ENCODE results near the gene PCDHGA5.
"Not testable (repeated sequence)": the region's sequence is repeated elsewhere in the genome, so short reads cannot be mapped to it uniquely, and the experiment has no call there.

Gene PCDHGA5

DNA sequence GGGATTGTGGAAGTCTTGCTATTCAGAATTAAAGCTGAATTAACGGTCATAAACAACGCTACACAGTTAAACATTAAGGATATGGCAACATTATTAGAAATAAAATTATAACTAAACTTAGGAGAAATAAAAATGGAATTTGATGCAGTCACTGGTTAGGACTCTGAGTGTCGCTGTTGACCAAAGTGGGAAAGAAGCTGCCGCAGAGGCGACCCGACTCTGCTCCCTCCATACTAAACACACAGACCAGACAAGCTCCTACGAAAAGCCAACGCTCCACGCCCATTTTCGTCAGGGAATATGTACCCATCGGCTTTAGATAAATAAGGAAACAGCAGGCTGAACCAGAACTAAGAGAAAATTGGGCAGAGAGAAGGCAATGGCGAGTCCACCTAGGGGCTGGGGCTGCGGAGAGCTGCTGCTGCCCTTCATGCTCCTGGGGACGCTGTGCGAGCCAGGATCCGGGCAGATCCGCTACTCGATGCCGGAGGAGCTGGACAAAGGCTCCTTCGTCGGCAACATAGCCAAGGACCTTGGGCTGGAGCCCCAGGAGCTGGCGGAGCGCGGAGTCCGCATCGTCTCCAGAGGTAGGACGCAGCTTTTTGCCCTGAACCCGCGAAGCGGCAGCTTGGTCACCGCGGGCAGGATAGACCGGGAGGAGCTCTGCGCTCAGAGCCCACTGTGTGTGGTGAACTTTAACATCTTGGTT, at the start of gene PCDHGA5:
TSS of gene PCDHGA5 (plus strand) at position 211 of the 709 bp plus-strand sequence. CDS start at position 380, 169 bp downstream.
- no peak for DNase-seq
- H3K36me3 Mint-ChIP-seq: peaks cover 25 to 40% of the 10 kb centered on the region in 2 donors
- peaks cover 66 to 73% of the 10 kb centered on the region in 2 donors for H3K27me3 Mint-ChIP-seq
- H3K9me3 Mint-ChIP-seq: peaks cover 20 to 28% of the 10 kb centered on the region in 2 donors
- H3K4me1 Mint-ChIP-seq: no peaks in the 10 kb centered on the region
- H3K27ac Mint-ChIP-seq: peak within 1 kb of the TSS; percentile 81
- ATAC-seq (replicated peaks): no peak
- peak within 1 kb of the TSS in 1 of 2 donors; percentile 32 for H3K4me3 Mint-ChIP-seq

DNA sequence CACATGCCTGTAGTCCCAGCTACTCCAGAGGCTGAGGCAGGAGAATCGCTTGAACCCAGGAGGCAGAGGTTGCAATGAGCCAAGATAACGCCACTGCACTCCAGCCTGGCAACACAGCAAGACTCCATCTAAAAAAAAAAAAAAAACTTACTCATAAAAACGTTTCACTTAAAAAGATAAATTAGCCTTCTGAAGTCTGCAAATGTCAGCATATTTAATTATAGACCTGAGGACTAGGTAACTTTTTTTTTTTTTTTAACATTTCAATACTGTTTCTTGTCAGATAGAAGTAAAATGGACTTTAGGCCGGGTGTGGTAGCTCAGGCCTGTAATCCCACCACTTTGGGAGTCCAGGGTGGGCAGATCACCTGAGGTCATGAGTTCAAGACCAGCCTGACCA, 47.0 kb upstream of the PCDHGA5 start:
- peaks cover 77 to 82% of the 10 kb centered on the region in 2 donors for H3K36me3 Mint-ChIP-seq
- H3K4me3 Mint-ChIP-seq; H3K27me3 Mint-ChIP-seq; DNase-seq; ATAC-seq (replicated peaks): not testable (repeated sequence)
- peaks cover 26 to 36% of the 10 kb centered on the region in 2 donors for H3K4me1 Mint-ChIP-seq
- H3K9me3 Mint-ChIP-seq: peaks cover 29 to 31% of the 10 kb centered on the region in 2 donors
- H3K27ac Mint-ChIP-seq: peak overlapping the region; percentile 37

GRCh38 chr5:141319202-141319601, 44.8 kb upstream of the PCDHGA5 start:
- H3K4me1 Mint-ChIP-seq: peaks cover 23 to 36% of the 10 kb centered on the region in 2 donors
- H3K9me3 Mint-ChIP-seq: peaks cover 25 to 29% of the 10 kb centered on the region in 2 donors
- no peaks in the 10 kb centered on the region for H3K27me3 Mint-ChIP-seq
- peak overlapping the region; percentile 97 to 99 for H3K4me3 Mint-ChIP-seq
- peaks cover 59 to 60% of the 10 kb centered on the region in 2 donors for H3K36me3 Mint-ChIP-seq
- H3K27ac Mint-ChIP-seq: peak overlapping the region; percentile 100
- no peak for DNase-seq
- no peak for ATAC-seq (replicated peaks)

GRCh38 chr5:141319699-141320098, 44.3 kb upstream of the PCDHGA5 start:
- H3K36me3 Mint-ChIP-seq: peaks cover 55 to 56% of the 10 kb centered on the region in 2 donors

DNA sequence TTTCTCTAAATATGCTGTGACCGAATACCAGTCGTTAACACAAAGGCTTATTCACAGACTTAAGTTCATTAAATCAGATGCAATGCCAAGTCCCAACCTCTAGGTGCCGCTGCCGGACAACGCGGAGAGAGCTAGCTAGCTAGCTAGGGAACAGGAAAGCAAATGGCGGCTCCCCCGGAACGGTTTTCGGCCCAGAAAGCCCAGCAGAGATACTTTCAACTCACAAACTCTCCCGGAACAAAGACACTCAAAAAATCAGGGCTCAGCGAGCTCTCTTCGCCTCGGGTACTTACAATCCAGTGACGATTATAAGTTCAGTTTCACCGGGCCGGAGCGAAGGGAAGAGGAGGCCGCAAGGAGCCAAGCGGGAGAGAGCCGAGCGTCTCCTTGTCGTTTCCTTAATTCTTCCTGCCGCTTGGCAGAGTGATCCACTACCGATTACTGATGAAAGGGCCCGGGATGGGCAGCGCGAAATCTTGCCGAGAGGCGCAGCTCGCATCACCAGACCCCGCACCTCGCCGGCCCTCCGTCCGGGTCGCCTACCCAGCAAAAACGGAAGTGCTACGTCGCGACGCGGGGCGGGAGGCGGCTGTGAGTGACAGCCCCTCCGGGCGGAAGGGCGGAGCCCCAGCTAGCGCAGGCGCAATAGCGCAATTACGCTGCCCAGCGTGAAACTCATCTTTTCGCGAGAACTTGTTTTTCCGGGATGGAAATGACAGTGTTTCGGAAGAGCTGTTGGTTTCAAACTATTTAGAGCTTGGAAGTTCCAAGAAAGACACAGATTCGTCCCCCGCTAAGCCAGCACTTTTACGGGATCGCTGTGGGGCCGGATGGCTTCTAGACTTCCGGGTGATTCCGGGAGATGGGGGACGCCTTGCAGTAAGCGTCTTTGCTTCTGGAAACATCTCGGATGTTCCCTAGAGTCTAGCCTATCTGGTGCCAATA, 43.5 kb upstream of the PCDHGA5 start, which contains the start of gene TAF7:
TSS of gene TAF7 (minus strand) at position 560 of the 945 bp plus-strand sequence. CDS start 740 bp downstream, outside the sequence.
- Mint-ChIP-seq H3K4me3 (peak within 1 kb of the TSS; percentile 97 to 99), H3K27me3 (no peaks in the 10 kb centered on the region), H3K36me3 (peaks cover 47 to 48% of the 10 kb centered on the region in 2 donors), H3K27ac (peak within 1 kb of the TSS; percentile 100), H3K9me3 (peaks cover 19 to 20% of the 10 kb centered on the region in 2 donors), H3K4me1 (peaks cover 16 to 29% of the 10 kb centered on the region in 2 donors)
- DNase-seq (peak; percentile 92), ATAC-seq (replicated peaks) (peak; percentile 95 to 96)

More at GRCh38 chr5:141319699-141320098, 44.3 kb upstream of the PCDHGA5 start:
- ATAC-seq (replicated peaks) (no peak), DNase-seq (no peak)
- Mint-ChIP-seq H3K27ac (peak overlapping the region; percentile 100), H3K9me3 (peaks cover 23 to 28% of the 10 kb centered on the region in 2 donors), H3K4me3 (peak overlapping the region; percentile 97 to 99), H3K4me1 (peaks cover 23 to 36% of the 10 kb centered on the region in 2 donors), H3K27me3 (no peaks in the 10 kb centered on the region)

DNA sequence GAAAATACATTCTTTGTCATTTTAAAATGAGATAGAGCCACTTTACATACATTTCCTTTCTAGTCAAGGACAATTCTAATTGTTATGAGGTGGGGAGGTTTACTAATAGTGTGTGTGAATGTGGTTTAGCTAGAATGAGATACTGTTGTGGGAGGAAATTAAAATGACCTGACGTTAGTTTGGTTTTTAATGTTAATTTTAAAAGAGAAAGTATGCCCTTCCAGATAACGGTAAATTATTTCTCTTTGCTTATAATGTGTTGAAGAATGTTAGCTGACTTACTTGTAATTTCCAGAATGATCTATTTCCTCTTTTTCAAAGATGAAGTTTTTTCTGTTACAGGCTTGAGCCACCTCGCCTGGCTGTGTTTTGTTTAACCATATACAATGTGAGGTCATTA, 41.7 kb upstream of the PCDHGA5 start:
- Mint-ChIP-seq H3K4me1 (peaks cover 18 to 32% of the 10 kb centered on the region in 2 donors), H3K36me3 (peaks cover 33 to 34% of the 10 kb centered on the region in 2 donors), H3K27ac (no peak overlapping the region), H3K4me3 (peak overlapping the region in 1 of 2 donors; percentile 17), H3K27me3 (peaks cover 12 to 13% of the 10 kb centered on the region in 2 donors), H3K9me3 (peaks cover 16% of the 10 kb centered on the region in 2 donors)
- DNase-seq (no peak), ATAC-seq (replicated peaks) (no peak)

DNA sequence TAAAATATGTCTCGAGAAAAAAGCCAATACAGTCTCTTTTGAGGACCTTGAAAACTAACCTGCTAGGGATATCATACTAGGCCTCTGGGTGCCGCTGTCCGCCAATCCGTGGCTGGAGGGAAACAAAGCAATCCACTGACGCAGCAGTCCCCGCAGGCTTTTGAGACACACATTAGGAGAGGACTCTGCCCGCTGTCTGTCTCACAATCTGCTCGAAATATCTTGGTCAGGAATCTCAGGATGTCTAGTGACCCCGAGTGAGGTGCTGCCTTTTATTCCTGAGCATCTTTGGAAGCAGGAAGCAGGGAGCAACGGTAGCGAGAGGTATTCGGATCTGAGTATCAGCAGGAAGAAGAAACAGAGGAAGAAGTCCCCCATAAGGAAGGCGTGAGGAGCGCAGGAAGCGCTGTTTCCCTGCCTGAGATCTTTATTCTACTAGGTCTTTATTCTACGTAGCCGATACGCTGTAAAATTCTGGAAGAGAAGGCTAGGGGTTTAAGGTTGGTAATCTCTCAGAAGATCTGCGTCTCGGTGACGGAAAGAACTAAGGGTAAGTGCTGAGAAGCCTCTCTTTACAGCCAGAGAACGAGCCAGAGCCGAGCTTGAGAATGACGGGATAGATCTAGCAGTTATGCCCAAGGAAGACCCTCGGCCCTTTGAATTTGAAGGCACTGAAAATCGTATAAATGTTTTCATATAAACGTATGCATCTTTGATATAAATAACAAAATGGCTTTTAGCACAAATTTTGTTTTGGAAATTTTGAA, 37.7 kb upstream of the PCDHGA5 start:
- ATAC-seq (replicated peaks) (peak; percentile 92 to 94), DNase-seq (peak; percentile 51)
- Mint-ChIP-seq H3K9me3 (peaks cover 7 to 12% of the 10 kb centered on the region in 2 donors), H3K27ac (peak overlapping the region; percentile 91), H3K4me3 (peak overlapping the region; percentile 95), H3K4me1 (peaks cover 3 to 7% of the 10 kb centered on the region in 2 donors), H3K36me3 (peaks cover 6 to 7% of the 10 kb centered on the region in 2 donors), H3K27me3 (peaks cover 35 to 43% of the 10 kb centered on the region in 2 donors)

- H3K36me3 Mint-ChIP-seq: peaks cover 6 to 17% of the 10 kb centered on the region in 2 donors
- no peak overlapping the region for H3K4me3 Mint-ChIP-seq
- no peak for ATAC-seq (replicated peaks)
- H3K9me3 Mint-ChIP-seq: peaks cover 14 to 17% of the 10 kb centered on the region in 2 donors
- no peak for DNase-seq
- no peak overlapping the region for H3K27ac Mint-ChIP-seq
- H3K27me3 Mint-ChIP-seq: peaks cover 49 to 63% of the 10 kb centered on the region in 2 donors
- peaks cover 3 to 7% of the 10 kb centered on the region in 2 donors for H3K4me1 Mint-ChIP-seq
Observed at GRCh38 chr5:141328231-141328630, 35.7 kb upstream of the PCDHGA5 start.

- Mint-ChIP-seq H3K9me3 (peaks cover 22% of the 10 kb centered on the region in 2 donors), H3K36me3 (peaks cover 8 to 21% of the 10 kb centered on the region in 2 donors), H3K27me3 (peaks cover 65 to 85% of the 10 kb centered on the region in 2 donors), H3K4me1 (peaks cover 3 to 7% of the 10 kb centered on the region in 2 donors), H3K27ac (no peak within 1 kb of the TSS), H3K4me3 (no peak within 1 kb of the TSS)
- DNase-seq (no peak), ATAC-seq (replicated peaks) (peak in 1 of 2 donors; percentile 48)
Observed at GRCh38 chr5:141330299-141331080, 33.5 kb upstream of the PCDHGA5 start, which contains the start of gene PCDHGA1. Gene PCDHGA1 (plus strand): TSS chr5:141330514.

DNA sequence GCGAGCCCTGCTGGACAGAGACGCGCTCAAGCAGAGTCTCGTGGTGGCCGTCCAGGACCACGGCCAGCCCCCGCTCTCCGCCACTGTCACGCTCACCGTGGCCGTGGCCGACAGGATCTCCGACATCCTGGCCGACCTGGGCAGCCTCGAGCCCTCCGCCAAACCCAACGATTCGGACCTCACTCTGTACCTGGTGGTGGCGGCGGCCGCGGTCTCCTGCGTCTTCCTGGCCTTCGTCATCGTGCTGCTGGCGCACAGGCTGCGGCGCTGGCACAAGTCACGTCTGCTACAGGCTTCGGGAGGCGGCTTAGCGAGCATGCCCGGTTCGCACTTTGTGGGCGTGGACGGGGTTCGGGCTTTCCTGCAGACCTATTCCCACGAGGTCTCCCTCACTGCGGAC, 31.4 kb upstream of the PCDHGA5 start:
- H3K36me3 Mint-ChIP-seq: peaks cover 8 to 21% of the 10 kb centered on the region in 2 donors
- not testable (repeated sequence) for ATAC-seq (replicated peaks); H3K4me3 Mint-ChIP-seq; H3K4me1 Mint-ChIP-seq; H3K27ac Mint-ChIP-seq; DNase-seq
- H3K27me3 Mint-ChIP-seq: peaks cover 70 to 90% of the 10 kb centered on the region in 2 donors
- peaks cover 29 to 32% of the 10 kb centered on the region in 2 donors for H3K9me3 Mint-ChIP-seq

DNA sequence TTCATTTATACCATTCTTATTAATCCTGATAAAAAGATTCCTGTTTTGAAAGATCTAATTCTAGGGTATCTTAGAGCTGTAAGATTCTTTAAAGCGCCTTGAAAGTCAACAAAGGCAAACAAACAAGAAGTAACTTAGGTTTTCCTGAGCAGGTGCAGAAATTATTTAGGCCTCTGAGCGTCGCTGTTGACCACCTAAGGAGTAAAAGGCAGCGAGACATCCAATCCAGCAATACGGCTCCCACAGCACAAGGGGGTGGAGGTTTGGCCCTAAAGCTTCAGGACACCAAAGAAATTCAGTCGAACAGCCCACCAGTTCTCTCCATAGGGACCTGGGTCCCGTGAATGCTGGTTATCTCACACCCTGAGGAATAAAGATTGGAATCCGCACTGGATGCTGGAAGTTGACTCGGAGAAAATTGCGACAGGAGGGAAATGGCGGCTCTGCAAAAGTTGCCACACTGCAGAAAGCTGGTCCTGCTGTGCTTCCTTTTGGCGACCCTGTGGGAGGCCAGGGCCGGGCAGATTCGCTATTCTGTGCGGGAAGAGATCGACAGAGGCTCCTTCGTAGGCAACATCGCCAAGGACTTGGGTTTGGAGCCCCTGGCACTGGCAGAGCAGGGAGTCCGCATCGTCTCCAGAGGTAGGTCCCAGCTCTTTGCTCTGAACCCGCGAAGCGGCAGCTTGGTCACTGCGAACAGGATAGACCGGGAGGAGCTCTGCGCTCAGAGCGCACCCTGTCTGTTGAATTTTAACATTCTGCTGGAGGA, 25.2 kb upstream of the PCDHGA5 start, which contains the start of gene PCDHGA2:
TSS of gene PCDHGA2 (plus strand) at position 223 of the 769 bp plus-strand sequence.
- H3K27ac Mint-ChIP-seq: peak within 1 kb of the TSS; percentile 37
- DNase-seq (no peak), ATAC-seq (replicated peaks) (no peak)
- H3K36me3 Mint-ChIP-seq: peaks cover 8 to 17% of the 10 kb centered on the region in 2 donors
- no peaks in the 10 kb centered on the region for H3K4me1 Mint-ChIP-seq
- H3K9me3 Mint-ChIP-seq: peaks cover 32 to 35% of the 10 kb centered on the region in 2 donors
- peaks cover 79 to 98% of the 10 kb centered on the region in 2 donors for H3K27me3 Mint-ChIP-seq
- H3K4me3 Mint-ChIP-seq: peak within 1 kb of the TSS in 1 of 2 donors; percentile 39

DNA sequence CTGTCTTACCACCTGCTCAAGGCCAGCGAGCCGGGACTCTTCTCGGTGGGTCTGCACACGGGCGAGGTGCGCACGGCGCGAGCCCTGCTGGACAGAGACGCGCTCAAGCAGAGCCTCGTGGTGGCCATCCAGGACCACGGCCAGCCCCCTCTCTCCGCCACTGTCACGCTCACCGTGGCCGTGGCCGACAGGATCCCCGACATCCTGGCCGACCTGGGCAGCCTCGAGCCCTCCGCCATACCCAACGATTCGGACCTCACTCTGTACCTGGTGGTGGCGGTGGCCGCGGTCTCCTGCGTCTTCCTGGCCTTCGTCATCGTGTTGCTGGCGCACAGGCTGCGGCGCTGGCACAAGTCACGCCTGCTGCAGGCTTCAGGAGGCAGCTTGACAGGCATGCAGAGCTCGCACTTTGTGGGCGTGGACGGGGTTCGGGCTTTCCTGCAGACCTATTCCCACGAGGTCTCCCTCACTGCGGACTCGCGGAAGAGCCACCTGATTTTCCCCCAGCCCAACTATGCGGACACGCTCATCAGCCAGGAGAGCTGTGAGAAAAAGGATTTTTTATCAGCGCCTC, 23.1 kb upstream of the PCDHGA5 start:
- DNase-seq; H3K4me1 Mint-ChIP-seq; H3K27ac Mint-ChIP-seq; H3K4me3 Mint-ChIP-seq; ATAC-seq (replicated peaks): not testable (repeated sequence)
- peaks cover 29 to 37% of the 10 kb centered on the region in 2 donors for H3K9me3 Mint-ChIP-seq
- H3K36me3 Mint-ChIP-seq: peaks cover 11 to 21% of the 10 kb centered on the region in 2 donors
- peaks cover 78 to 98% of the 10 kb centered on the region in 2 donors for H3K27me3 Mint-ChIP-seq

All from stimulated activated naive B cell treated with anti-CD40 and anti-IgM and Interleukin-4, amounts not matched to agents 10 μg/mL and 1 μg/mL and 100 μg/mL, for 72 hours (primary cell).